Suprapubic skin (tissue), 4 donors: ENCODE results near the gene RASL11A. TPM values are rescaled to one million over a fixed set of nuclear protein-coding genes. Genes with fewer than 3 reads are reported as not detected.
"Not testable (repeated sequence)": the region's sequence is repeated elsewhere in the genome, so short reads cannot be mapped to it uniquely, and the experiment has no call there.

Source experiments
- DNase-seq, 2 donors: peaks; one replicate each; pipeline ENCODE4 v3.0.0-alpha.2; 2019; ENCODE audit warnings: low spot score in 2 of 2
- H3K27ac ChIP-seq: fragments of 200-600 bp; sonication (generic); one replicate; pipeline ENCODE4 v1.5.1; 2019
- H3K27me3 ChIP-seq: fragments of 200-600 bp; sonication (generic); one replicate; pipeline ENCODE4 v1.5.1; 2019
- H3K36me3 ChIP-seq: fragments of 200-600 bp; sonication (generic); one replicate; pipeline ENCODE4 v1.5.1; 2019
- H3K4me1 ChIP-seq: fragments of 200-600 bp; sonication (generic); one replicate; pipeline ENCODE4 v1.5.1; 2019
- H3K4me3 ChIP-seq: fragments of 200-600 bp; sonication (generic); one replicate; pipeline ENCODE4 v1.5.1; 2019; ENCODE audit warnings: mild to moderate bottlenecking
- H3K9me3 ChIP-seq: fragments of 200-600 bp; sonication (generic); one replicate; pipeline ENCODE4 v1.5.1; 2019
- EP300 ChIP-seq: sonication (generic); formaldehyde crosslinking; IDR thresholded peaks from one replicate; pipeline ENCODE4 v1.6.1; 2017; ENCODE audit warnings: antibody characterized with exemption
- POLR2A ChIP-seq, 2 donors: fragments of 450-650 bp; IDR thresholded peaks; one replicate each; pipeline ENCODE4 v1.6.1; 2017; ENCODE audit warnings: antibody characterized with exemption in 2 of 2, mild to moderate bottlenecking in 2 of 2, moderate library complexity in 2 of 2
- POLR2AphosphoS5 ChIP-seq, 3 donors: sonication (generic); formaldehyde crosslinking; IDR thresholded peaks; one replicate each; pipeline ENCODE4 v1.6.1; 2017; ENCODE audit warnings: antibody characterized with exemption in 3 of 3
- WGBS: methylation state at CpG from one replicate; pipeline ENCODE4 v1.1.5; 2018; 5-methylcytosine and 5-hydroxymethylcytosine counted together
- total RNA-seq, 4 donors: library from RNA; depleted of rRNA; stranded (reverse); fragments of >200 nt; gene quantifications; one replicate each; pipeline ENCODE4 v1.1.0, GENCODE V29; 2016
- TF ChIP-seq, protein P1 (sequence below), 2 donors: fragments of 200-600 bp in 1 of 2; fragments of 450-650 bp in 1 of 2; sonication (generic) in 1 of 2; IDR thresholded peaks; one replicate each; pipeline ENCODE4 v1.5.1; 2016 to 2019; ENCODE audit warnings: antibody characterized with exemption in 2 of 2, mild to moderate bottlenecking in 1 of 2, moderate library complexity in 1 of 2

RASL11A gene, protein sequence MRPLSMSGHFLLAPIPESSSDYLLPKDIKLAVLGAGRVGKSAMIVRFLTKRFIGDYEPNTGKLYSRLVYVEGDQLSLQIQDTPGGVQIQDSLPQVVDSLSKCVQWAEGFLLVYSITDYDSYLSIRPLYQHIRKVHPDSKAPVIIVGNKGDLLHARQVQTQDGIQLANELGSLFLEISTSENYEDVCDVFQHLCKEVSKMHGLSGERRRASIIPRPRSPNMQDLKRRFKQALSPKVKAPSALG
- 10 to 100 TPM in 3 of 4 donors, 1 to 10 TPM in 1; 7.9 to 17.5 (median 13.8) TPM for total RNA-seq

DNA sequence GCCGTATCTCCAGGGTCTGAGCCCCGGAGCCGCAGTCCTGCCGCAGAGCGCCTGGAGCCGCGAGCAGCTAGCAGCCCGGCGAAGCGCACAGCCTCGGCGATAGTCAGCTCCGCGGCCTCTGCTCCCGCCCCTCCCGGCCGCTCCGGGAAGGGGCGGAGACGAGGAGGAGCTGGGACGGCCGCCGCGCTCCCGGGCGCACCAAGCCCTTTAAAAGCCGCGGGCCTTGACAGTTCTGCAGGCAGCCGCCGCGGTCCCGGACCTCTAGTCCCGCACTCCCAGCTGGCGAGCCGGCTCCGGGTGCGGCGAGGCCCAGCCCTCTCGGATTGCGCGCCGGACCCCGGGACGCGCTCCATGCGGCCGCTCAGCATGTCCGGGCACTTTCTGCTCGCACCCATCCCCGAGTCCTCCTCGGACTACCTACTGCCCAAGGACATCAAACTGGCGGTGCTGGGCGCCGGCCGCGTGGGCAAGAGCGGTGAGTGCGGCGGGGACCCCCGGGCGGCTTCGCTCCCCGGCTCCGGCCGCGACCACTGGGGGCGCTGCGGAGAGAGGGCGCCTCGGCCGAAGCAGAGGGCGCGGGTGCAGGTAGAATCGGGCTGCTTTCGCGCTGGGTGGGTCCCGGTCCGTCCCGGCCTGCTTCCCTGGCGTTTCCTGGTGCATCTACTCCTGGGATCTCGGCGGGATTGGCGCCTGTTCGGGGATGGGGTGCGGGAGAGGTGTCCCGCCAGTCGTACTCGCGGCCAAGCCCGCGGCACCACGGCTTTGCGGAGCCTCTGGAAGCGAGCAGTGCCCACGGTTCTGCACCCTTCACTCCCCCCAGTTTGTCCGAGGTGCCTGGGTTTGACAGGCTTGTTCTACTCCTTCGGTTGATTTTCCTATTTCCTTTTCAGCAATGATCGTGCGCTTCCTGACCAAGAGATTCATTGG, at the start of gene RASL11A:
RASL11A (plus strand) TSS at position 237 of the 927 bp plus-strand sequence; CDS start at position 352, 115 bp downstream.
- peak; percentile 87 to 92 for DNase-seq
- H3K36me3 ChIP-seq, result no peaks in the 10 kb centered on the region
- H3K27ac ChIP-seq, result peak within 1 kb of the TSS; percentile 83
- peaks cover 39% of the 10 kb centered on the region for H3K4me1 ChIP-seq
- WGBS, result 0% methylated on average over 8 of the region's 99 CpGs
- H3K27me3 ChIP-seq, result no peaks in the 10 kb centered on the region
- no peaks in the 10 kb centered on the region for H3K9me3 ChIP-seq
- TF ChIP-seq, protein P1, sequence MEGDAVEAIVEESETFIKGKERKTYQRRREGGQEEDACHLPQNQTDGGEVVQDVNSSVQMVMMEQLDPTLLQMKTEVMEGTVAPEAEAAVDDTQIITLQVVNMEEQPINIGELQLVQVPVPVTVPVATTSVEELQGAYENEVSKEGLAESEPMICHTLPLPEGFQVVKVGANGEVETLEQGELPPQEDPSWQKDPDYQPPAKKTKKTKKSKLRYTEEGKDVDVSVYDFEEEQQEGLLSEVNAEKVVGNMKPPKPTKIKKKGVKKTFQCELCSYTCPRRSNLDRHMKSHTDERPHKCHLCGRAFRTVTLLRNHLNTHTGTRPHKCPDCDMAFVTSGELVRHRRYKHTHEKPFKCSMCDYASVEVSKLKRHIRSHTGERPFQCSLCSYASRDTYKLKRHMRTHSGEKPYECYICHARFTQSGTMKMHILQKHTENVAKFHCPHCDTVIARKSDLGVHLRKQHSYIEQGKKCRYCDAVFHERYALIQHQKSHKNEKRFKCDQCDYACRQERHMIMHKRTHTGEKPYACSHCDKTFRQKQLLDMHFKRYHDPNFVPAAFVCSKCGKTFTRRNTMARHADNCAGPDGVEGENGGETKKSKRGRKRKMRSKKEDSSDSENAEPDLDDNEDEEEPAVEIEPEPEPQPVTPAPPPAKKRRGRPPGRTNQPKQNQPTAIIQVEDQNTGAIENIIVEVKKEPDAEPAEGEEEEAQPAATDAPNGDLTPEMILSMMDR (IDR thresholded peaks at IDR 0.05), result peak; percentile 74 to 97
- no peak for TF ChIP-seq EP300
- peak in 1 of 3 donors; percentile 14 for TF ChIP-seq POLR2AphosphoS5 (IDR thresholded peaks at IDR 0.05)
- peak; percentile 82 to 91 for TF ChIP-seq POLR2A (IDR thresholded peaks at IDR 0.05)
- peak within 1 kb of the TSS; percentile 69 for H3K4me3 ChIP-seq

DNA sequence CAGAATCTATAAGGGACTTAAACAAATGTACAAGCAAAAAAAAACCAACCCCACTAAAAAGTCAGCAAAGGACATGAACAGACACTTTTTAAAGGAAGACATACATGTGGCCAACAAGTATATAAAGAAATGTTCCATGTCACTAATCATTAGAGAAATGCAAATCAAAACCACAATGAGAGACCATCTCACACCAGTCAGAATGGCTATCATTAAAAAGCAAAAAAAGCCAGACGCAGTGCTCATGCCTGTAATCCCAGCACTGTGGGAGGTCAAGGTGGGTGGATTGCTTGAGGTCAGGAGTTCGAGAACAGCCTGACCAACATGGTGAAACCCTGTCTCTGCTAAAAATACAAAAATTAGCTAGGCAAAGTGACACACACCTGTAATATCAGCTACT, 48.5 kb upstream of the RASL11A start:
- 76% methylated on average over 2 of the region's 2 CpGs for WGBS
- H3K9me3 ChIP-seq, H3K4me1 ChIP-seq, H3K27me3 ChIP-seq, H3K4me3 ChIP-seq, H3K36me3 ChIP-seq, H3K27ac ChIP-seq, DNase-seq: not testable (repeated sequence)

DNA sequence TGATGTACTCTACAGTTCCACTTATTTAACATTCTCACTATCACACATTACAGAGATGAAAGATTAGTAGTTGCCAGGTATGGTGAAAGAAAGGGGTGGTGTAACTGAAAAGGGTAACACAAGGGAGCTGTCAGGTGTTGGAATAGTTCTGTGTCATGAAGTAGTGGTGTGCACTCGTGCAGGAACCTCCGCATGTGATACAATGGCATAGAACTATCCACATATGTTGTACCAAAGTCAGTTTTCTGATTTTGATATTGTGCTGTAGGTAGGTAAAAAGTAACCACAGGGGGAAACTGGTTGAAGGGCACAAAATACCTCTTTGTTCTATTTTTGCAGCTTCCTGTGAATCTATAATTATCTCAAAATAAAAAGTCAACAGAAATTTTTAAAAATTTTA, 43.6 kb upstream of the RASL11A start:
- DNase-seq, result no peak
- Histone ChIP-seq H3K27ac (no peak overlapping the region), H3K27me3 (no peaks in the 10 kb centered on the region), H3K4me1 (no peaks in the 10 kb centered on the region), H3K9me3 (peaks cover under 1% of the 10 kb centered on the region), H3K4me3 (no peak overlapping the region), H3K36me3 (no peaks in the 10 kb centered on the region)
- TF ChIP-seq POLR2A (IDR thresholded peaks at IDR 0.05) (no peak), POLR2AphosphoS5 (IDR thresholded peaks at IDR 0.05) (no peak), EP300 (no peak)
- TF ChIP-seq, protein P1 (IDR thresholded peaks at IDR 0.05), result no peak
- 91% methylated on average over 2 of the region's 2 CpGs for WGBS

DNA sequence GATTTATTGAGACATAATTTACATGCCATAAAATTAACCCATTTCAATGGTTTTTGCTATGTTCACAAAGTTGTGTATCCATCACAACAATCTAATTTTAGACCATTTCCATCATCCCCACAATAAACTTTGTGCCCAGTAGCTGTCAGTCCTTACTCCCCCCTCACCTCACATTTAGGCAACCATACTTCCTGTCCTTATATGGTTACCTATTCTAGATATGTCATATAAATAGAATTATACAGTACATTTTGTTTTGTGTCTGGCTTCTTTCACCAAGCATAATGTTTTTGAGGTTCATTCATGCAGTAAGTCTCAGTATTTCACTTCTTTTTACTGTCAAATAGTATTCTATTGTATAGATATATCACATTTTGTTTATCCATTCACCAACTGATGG, 42.5 kb upstream of the RASL11A start:
- no peak for DNase-seq
- Histone ChIP-seq H3K4me1 (no peaks in the 10 kb centered on the region), H3K9me3 (peaks cover 6% of the 10 kb centered on the region), H3K36me3 (no peaks in the 10 kb centered on the region), H3K4me3 (no peak overlapping the region), H3K27ac (no peak overlapping the region), H3K27me3 (no peaks in the 10 kb centered on the region)
- TF ChIP-seq POLR2AphosphoS5 (IDR thresholded peaks at IDR 0.05) (no peak), POLR2A (IDR thresholded peaks at IDR 0.05) (no peak), EP300 (no peak)
- TF ChIP-seq, protein P1 (IDR thresholded peaks at IDR 0.05), result no peak

DNA sequence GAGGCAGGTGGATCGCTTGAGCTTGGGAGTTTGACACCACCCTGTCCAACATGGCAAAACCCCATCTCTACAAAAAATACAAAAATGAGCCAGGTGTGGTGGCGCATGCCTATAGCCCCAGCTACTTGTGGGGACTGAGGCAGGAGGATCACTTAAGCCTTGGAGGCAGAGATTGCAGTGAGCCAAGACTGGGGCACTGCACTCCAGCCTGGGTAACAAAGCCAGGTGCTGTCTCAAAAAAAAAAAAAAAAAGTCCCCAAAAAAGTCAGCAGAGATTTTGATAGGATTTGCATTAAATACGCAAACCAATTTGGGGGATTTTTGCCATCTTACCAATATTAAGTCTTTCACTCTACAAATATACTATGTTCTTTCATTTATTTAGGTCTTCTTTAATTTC, 41.0 kb upstream of the RASL11A start:
- Histone ChIP-seq H3K27me3 (no peaks in the 10 kb centered on the region), H3K9me3 (peaks cover 6% of the 10 kb centered on the region), H3K4me3 (no peak overlapping the region), H3K4me1 (no peaks in the 10 kb centered on the region), H3K36me3 (no peaks in the 10 kb centered on the region), H3K27ac (no peak overlapping the region)
- no peak for TF ChIP-seq POLR2AphosphoS5 (IDR thresholded peaks at IDR 0.05)
- TF ChIP-seq POLR2A (IDR thresholded peaks at IDR 0.05), result no peak
- TF ChIP-seq EP300, result no peak
- TF ChIP-seq, protein P1 (IDR thresholded peaks at IDR 0.05), result no peak
- no peak for DNase-seq
- 98% methylated on average over 3 of the region's 3 CpGs for WGBS
